Progenitor cell of endocrine pancreas (in vitro differentiated cells): ENCODE measurements around the gene PKMYT1. TPM values are rescaled to one million over a fixed set of nuclear protein-coding genes. Genes with fewer than 3 reads are reported as not detected.

Experiments
- DNase-seq: peaks from one replicate; pipeline ENCODE4 v3.0.0; 2021; ENCODE audit warnings: low spot score; ENCODE audit not compliant: unreplicated experiment
- H3K27ac Mint-ChIP-seq: 2 replicates; pipeline ENCODE4 v1.8.0; 2021; ENCODE audit warnings: mild to moderate bottlenecking, moderate library complexity, mixed read lengths
- H3K27me3 Mint-ChIP-seq: 2 replicates; pipeline ENCODE4 v1.8.0; 2021; ENCODE audit warnings: mixed read lengths
- H3K36me3 Mint-ChIP-seq: 2 replicates; pipeline ENCODE4 v1.8.0; 2022; ENCODE audit warnings: mixed read lengths; ENCODE audit not compliant: insufficient read depth
- H3K4me1 Mint-ChIP-seq: 2 replicates; pipeline ENCODE4 v1.8.0; 2021; ENCODE audit warnings: low read depth, mixed read lengths
- H3K4me3 Mint-ChIP-seq: 2 replicates; pipeline ENCODE4 v1.8.0; 2021; ENCODE audit warnings: low read depth, mild to moderate bottlenecking, moderate library complexity, mixed read lengths
- H3K9me3 Mint-ChIP-seq: 2 replicates; pipeline ENCODE4 v1.8.0; 2021; ENCODE audit warnings: low read depth, mixed read lengths
- total RNA-seq: library from RNA; stranded (reverse); gene quantifications from 2 replicates; pipeline ENCODE4 v1.2.1, GENCODE V29; 2021
- TF ChIP-seq, protein P1 (sequence below): fragments of 200-600 bp; sonication (generic); IDR thresholded peaks from one replicate; pipeline ENCODE4 v1.5.0; 2021; ENCODE audit warnings: antibody characterized with exemption, mild to moderate bottlenecking; ENCODE audit not compliant: unreplicated experiment

The PKMYT1 gene
- total RNA-seq, 1 donor from 2014 or later: 36.5 TPM

DNA sequence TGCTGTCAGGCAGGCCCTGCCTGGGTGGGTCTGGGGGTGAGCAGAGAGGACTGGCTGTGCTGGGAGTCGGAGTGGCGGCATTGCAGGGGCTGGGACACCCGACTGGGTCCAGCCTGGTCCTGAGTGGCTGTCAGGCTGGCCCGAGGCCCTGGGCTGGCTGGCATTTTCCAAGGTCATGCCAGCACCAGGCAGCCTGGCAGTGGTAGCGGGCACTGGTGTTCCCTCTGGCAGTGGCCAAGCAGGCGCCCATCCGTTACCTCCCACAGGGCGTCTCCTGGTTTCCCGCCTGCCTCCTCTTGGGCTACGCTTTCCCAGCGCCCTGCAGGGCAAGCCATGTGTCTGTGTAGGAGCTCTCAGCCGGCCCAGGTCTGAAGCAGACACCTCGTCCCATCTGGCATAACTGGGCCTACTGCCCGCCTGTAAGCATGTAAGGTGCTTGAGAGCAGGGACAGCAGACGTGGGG lies 5.7 kb upstream of the PKMYT1 start:
- H3K4me3 Mint-ChIP-seq: no peak overlapping the region
- no peak for DNase-seq
- peaks cover 16% of the 10 kb centered on the region for H3K4me1 Mint-ChIP-seq
- H3K36me3 Mint-ChIP-seq: no peaks in the 10 kb centered on the region
- H3K27me3 Mint-ChIP-seq: peaks cover 6% of the 10 kb centered on the region
- no peaks in the 10 kb centered on the region for H3K9me3 Mint-ChIP-seq
- TF ChIP-seq, protein P1, sequence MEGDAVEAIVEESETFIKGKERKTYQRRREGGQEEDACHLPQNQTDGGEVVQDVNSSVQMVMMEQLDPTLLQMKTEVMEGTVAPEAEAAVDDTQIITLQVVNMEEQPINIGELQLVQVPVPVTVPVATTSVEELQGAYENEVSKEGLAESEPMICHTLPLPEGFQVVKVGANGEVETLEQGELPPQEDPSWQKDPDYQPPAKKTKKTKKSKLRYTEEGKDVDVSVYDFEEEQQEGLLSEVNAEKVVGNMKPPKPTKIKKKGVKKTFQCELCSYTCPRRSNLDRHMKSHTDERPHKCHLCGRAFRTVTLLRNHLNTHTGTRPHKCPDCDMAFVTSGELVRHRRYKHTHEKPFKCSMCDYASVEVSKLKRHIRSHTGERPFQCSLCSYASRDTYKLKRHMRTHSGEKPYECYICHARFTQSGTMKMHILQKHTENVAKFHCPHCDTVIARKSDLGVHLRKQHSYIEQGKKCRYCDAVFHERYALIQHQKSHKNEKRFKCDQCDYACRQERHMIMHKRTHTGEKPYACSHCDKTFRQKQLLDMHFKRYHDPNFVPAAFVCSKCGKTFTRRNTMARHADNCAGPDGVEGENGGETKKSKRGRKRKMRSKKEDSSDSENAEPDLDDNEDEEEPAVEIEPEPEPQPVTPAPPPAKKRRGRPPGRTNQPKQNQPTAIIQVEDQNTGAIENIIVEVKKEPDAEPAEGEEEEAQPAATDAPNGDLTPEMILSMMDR: no peak
- H3K27ac Mint-ChIP-seq: no peak overlapping the region

DNA sequence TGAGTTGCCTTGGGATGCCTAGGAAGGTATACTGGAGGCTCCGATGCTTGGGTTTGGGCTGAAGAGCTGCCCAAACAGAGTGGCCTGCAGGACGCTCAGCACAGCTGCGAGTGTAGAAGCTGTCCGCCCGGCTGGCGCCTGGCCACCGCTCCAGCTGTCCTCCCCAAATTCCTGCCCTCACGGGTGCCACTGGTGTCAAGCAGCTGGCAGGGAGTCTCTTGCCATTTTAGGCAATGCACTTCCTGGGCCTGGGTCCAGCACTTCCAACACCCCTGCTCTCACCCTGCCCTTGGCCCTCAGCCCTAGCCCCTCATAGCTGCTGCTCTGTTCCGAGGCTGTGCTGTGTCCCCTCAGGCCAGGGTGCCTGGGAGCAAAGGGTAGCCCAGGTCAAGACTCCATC lies 5.2 kb upstream of the PKMYT1 start:
- H3K4me1 Mint-ChIP-seq: peaks cover 16% of the 10 kb centered on the region
- peaks cover 6% of the 10 kb centered on the region for H3K27me3 Mint-ChIP-seq
- TF ChIP-seq, protein P1: no peak
- H3K9me3 Mint-ChIP-seq: no peaks in the 10 kb centered on the region
- H3K36me3 Mint-ChIP-seq: no peaks in the 10 kb centered on the region
- no peak overlapping the region for H3K27ac Mint-ChIP-seq
- no peak overlapping the region for H3K4me3 Mint-ChIP-seq
- DNase-seq: no peak

DNA sequence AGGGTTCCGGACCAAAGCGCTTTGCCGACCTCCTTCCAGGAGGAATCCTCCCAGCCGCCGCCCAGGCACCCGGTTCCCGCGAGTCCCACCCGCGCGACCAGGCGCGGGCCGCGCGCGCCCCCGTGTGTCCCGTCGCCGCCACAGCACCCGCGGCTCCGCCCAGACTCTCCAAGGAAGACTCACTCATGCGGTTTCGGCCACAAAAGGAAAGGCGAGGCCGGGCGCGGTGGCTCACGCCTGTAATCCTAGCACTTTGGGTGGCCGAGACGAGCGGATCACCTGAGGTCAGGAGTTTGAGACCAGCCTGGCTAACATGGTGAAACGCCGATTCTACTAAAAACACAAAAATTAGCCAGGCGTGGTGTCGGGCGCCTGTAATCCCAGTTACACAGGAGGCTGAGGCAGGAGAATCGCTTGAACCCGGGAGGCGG lies 3.5 kb upstream of the PKMYT1 start:
- peak overlapping the region; percentile 84 for H3K27ac Mint-ChIP-seq

DNA sequence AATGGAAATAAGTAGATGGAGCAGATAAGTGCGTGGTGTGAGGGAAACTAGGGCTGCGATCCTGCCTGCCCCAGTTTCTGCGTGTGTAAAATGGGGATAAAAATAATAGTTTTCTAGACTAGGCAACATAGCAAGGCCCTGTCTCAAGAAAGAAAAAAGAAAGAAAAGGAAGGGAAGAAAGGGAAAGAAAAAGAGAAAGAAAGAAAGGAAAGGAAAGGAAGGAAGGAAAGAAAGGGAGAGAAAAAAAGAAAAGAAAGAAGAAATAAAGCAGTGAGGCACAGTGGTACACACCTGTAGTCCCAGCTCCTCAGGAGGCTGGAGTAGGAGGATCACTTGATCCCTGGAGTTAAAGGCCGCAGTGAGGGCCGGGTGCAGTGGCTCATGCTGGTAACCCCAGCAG lies 2.2 kb upstream of the PKMYT1 start:
- no peaks in the 10 kb centered on the region for H3K9me3 Mint-ChIP-seq
- no peak overlapping the region for H3K4me3 Mint-ChIP-seq
- H3K36me3 Mint-ChIP-seq: no peaks in the 10 kb centered on the region
- H3K27me3 Mint-ChIP-seq: peaks cover 6% of the 10 kb centered on the region
- TF ChIP-seq, protein P1: no peak
- H3K4me1 Mint-ChIP-seq: peaks cover 15% of the 10 kb centered on the region
- DNase-seq: no peak
- no peak overlapping the region for H3K27ac Mint-ChIP-seq

More for the DNA sequence above, 3.5 kb upstream of the PKMYT1 start:
- Mint-ChIP-seq H3K36me3 (no peaks in the 10 kb centered on the region), H3K4me3 (no peak overlapping the region), H3K4me1 (peaks cover 15% of the 10 kb centered on the region), H3K27me3 (peaks cover 6% of the 10 kb centered on the region), H3K9me3 (no peaks in the 10 kb centered on the region)
- DNase-seq: peak; percentile 81
- TF ChIP-seq, protein P1: peak; percentile 91

DNA sequence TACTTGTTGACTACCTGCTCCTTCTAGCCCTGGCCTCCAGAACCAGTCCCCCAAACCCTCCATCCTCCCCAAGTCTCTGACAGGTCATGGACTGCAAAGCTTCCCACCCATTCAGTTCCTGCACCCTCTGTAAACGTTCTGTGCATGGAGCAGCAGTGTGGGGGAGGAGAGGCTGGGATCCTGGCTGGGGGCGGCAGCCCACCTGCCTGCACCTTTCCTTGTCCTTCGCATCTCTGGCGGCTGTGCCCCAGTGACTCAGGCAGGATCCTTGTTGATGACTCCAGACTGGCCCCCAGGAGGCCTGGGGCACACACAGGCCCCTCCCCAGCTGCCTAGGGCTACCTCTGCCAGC lies 1.6 kb upstream of the PKMYT1 start:
- peaks cover 6% of the 10 kb centered on the region for H3K27me3 Mint-ChIP-seq
- peak overlapping the region; percentile 79 for H3K4me3 Mint-ChIP-seq
- H3K9me3 Mint-ChIP-seq: no peaks in the 10 kb centered on the region
- H3K27ac Mint-ChIP-seq: peak overlapping the region; percentile 97
- TF ChIP-seq, protein P1: no peak
- DNase-seq: no peak
- H3K4me1 Mint-ChIP-seq: peaks cover 15% of the 10 kb centered on the region
- H3K36me3 Mint-ChIP-seq: no peaks in the 10 kb centered on the region
